Peyer's patch (tissue), 4 donors: ENCODE measurements around the gene SYT13.

Experiments used
- CTCF ChIP-seq, 6 experiments: fragments of 450-650 bp in 4 of 6; fragments of 200-600 bp in 2 of 6; sonication (generic) in 1 of 6; IDR thresholded peaks; one replicate each; pipeline ENCODE4 v1.5.1; 2017 to 2019; ENCODE audit warnings: antibody characterized with exemption in 6 of 6, mild to moderate bottlenecking in 3 of 6, moderate library complexity in 1 of 6
- POLR2A ChIP-seq, 2 donors: fragments of 450-650 bp; IDR thresholded peaks; one replicate each; pipeline ENCODE4 v1.5.1; 2017; ENCODE audit warnings: antibody characterized with exemption in 2 of 2, mild to moderate bottlenecking in 2 of 2, moderate library complexity in 2 of 2

- TF ChIP-seq POLR2A (IDR thresholded peaks at IDR 0.05): no peak
- no peak for TF ChIP-seq CTCF (IDR thresholded peaks at IDR 0.05)
Measured at GRCh38 chr11:45282081-45282480, 4.1 kb downstream of the SYT13 start.
